ENCODE data around the gene CSNK1G1.
"Not testable (repeated sequence)": the region's sequence is repeated elsewhere in the genome, so short reads cannot be mapped to it uniquely, and the experiment has no call there.

CSNK1G1 gene

GRCh38 chr15:64386291-64386690, 30.3 kb upstream of the CSNK1G1 start:
- Histone ChIP-seq H3K79me2 (ENCODE audit: low read length) (peaks cover 21% of the 10 kb centered on the region), H3K4me1 (ENCODE audit: low read length) (peaks cover 4% of the 10 kb centered on the region; the same call in 1 of the 2 replicates), H4K20me1 (ENCODE audit: insufficient read depth, low read length) (no peaks in the 10 kb centered on the region), H3K4me3 (ENCODE audit: low read length) (no peak overlapping the region), H3K36me3 (replicated peaks; ENCODE audit: insufficient read depth, low read length) (no peaks in the 10 kb centered on the region), H3K27me3 (replicated peaks; ENCODE audit: insufficient read depth, low read length) (no peaks in the 10 kb centered on the region), H3K4me2 (ENCODE audit: low read depth, low read length) (no peak overlapping the region), H2AFZ (ENCODE audit: low read length) (no peak overlapping the region), H3K27ac (ENCODE audit: low read length) (no peak overlapping the region), H3K9ac (ENCODE audit: low read length) (no peak overlapping the region), H3F3A (ENCODE audit: insufficient read depth, low read length) (no peaks in the 10 kb centered on the region), H3K9me3 (replicated peaks; ENCODE audit: insufficient read depth, low read length) (no peaks in the 10 kb centered on the region), H3K9me2 (replicated peaks; ENCODE audit: insufficient read depth, low read length) (no peaks in the 10 kb centered on the region)
- TF ChIP-seq, protein P1, sequence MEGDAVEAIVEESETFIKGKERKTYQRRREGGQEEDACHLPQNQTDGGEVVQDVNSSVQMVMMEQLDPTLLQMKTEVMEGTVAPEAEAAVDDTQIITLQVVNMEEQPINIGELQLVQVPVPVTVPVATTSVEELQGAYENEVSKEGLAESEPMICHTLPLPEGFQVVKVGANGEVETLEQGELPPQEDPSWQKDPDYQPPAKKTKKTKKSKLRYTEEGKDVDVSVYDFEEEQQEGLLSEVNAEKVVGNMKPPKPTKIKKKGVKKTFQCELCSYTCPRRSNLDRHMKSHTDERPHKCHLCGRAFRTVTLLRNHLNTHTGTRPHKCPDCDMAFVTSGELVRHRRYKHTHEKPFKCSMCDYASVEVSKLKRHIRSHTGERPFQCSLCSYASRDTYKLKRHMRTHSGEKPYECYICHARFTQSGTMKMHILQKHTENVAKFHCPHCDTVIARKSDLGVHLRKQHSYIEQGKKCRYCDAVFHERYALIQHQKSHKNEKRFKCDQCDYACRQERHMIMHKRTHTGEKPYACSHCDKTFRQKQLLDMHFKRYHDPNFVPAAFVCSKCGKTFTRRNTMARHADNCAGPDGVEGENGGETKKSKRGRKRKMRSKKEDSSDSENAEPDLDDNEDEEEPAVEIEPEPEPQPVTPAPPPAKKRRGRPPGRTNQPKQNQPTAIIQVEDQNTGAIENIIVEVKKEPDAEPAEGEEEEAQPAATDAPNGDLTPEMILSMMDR (IDR thresholded peaks at IDR 0.05; ENCODE audit: low read length): no peak
- TF ChIP-seq EZH2phosphoT487 (IDR thresholded peaks at IDR 0.05; ENCODE audit: low read length): no peak
- no peak for TF ChIP-seq EZH2 (optimal IDR thresholded peaks at IDR 0.05; ENCODE audit: low read depth, low read length)
- DNase-seq: no peak

- Histone ChIP-seq H3K9me3 (replicated peaks; ENCODE audit: insufficient read depth, low read length) (no peaks in the 10 kb centered on the region), H3K4me3 (ENCODE audit: low read length) (no peak overlapping the region), H3K36me3 (replicated peaks; ENCODE audit: insufficient read depth, low read length) (no peaks in the 10 kb centered on the region), H4K20me1 (ENCODE audit: insufficient read depth, low read length) (no peaks in the 10 kb centered on the region), H3K9me2 (replicated peaks; ENCODE audit: insufficient read depth, low read length) (no peaks in the 10 kb centered on the region), H3K9ac (ENCODE audit: low read length) (no peak overlapping the region), H3K27me3 (replicated peaks; ENCODE audit: insufficient read depth, low read length) (no peaks in the 10 kb centered on the region), H3F3A (ENCODE audit: insufficient read depth, low read length) (0 out of 2 replicates have a peak, but pooled peaks cover 3% of the 10 kb centered on the region), H3K4me2 (ENCODE audit: low read depth, low read length) (no peak overlapping the region), H3K79me2 (ENCODE audit: low read length) (peaks cover 35% of the 10 kb centered on the region), H3K4me1 (ENCODE audit: low read length) (peaks cover 8% of the 10 kb centered on the region; the same call in 1 of the 2 replicates), H2AFZ (ENCODE audit: low read length) (no peak overlapping the region), H3K27ac (ENCODE audit: low read length) (no peak overlapping the region)
- DNase-seq: no peak
- TF ChIP-seq, protein P1 (IDR thresholded peaks at IDR 0.05; ENCODE audit: low read length): no peak
- TF ChIP-seq EZH2phosphoT487 (IDR thresholded peaks at IDR 0.05; ENCODE audit: low read length): no peak
- TF ChIP-seq EZH2 (optimal IDR thresholded peaks at IDR 0.05; ENCODE audit: low read depth, low read length): no peak
Measured at GRCh38 chr15:64383760-64384159, 27.8 kb upstream of the CSNK1G1 start.

DNA sequence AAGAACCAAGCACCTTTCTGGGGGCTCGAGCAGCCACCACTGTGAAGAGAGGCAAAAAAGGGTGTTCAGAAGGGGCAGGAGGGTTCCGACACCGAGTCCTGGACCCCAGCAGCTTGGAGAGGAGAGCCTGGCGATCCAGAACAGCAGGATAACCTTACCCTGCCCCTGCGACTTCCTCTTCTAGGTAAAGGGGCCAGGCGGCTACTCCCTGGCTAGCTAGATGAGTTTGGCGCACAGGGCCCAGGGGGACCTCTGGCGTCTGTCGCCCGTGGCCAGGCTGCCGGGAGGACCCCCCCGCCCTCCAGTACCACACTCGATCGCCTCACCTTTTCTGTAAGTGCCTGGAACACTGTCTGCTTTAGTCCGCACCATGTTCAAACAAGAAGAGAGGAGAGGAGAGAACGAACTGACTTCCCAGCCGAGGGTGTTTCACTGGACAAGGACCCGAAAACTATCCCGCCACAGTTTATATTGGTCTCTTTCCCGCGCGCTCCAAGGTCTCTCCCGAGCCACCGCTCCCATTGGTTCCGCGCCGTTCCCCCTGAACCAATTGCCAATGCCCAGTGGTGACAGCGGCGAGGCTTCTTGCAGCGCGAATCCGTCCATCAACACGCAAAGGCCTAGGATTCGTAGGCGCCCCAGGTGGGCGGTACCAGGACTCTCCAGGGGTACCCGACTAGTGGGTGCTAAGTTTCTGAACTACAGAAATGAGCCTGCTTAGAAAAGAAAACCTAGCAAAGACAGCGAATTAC, 25.2 kb upstream of the CSNK1G1 start, which contains the start of gene PCLAF:
TSS of gene PCLAF (minus strand) at position 442 of the 752 bp plus-strand sequence. CDS start at position 372, 70 bp downstream.
- Histone ChIP-seq H3K4me2 (ENCODE audit: low read depth, low read length) (peak within 1 kb of the TSS; percentile 77), H3K4me1 (ENCODE audit: low read length) (peaks cover 4% of the 10 kb centered on the region; the same call in 1 of the 2 replicates), H3K9me3 (replicated peaks; ENCODE audit: insufficient read depth, low read length) (no peaks in the 10 kb centered on the region), H3K4me3 (ENCODE audit: low read length) (peak within 1 kb of the TSS; percentile 84), H2AFZ (ENCODE audit: low read length) (peak within 1 kb of the TSS; percentile 79), H3K79me2 (ENCODE audit: low read length) (peaks cover 34% of the 10 kb centered on the region), H3K27me3 (replicated peaks; ENCODE audit: insufficient read depth, low read length) (no peaks in the 10 kb centered on the region), H3K9me2 (replicated peaks; ENCODE audit: insufficient read depth, low read length) (no peaks in the 10 kb centered on the region), H3K9ac (ENCODE audit: low read length) (peak within 1 kb of the TSS; percentile 73), H3F3A (ENCODE audit: insufficient read depth, low read length) (0 out of 2 replicates have a peak, but pooled peaks cover 3% of the 10 kb centered on the region), H3K36me3 (replicated peaks; ENCODE audit: insufficient read depth, low read length) (no peaks in the 10 kb centered on the region), H3K27ac (ENCODE audit: low read length) (no peak within 1 kb of the TSS), H4K20me1 (ENCODE audit: insufficient read depth, low read length) (no peaks in the 10 kb centered on the region)
- DNase-seq: peak; percentile 97
- TF ChIP-seq, protein P1 (IDR thresholded peaks at IDR 0.05; ENCODE audit: low read length): no peak
- TF ChIP-seq EZH2 (optimal IDR thresholded peaks at IDR 0.05; ENCODE audit: low read depth, low read length) (no peak), EZH2phosphoT487 (IDR thresholded peaks at IDR 0.05; ENCODE audit: low read length) (no peak)

- H3K36me3 ChIP-seq (replicated peaks; ENCODE audit: insufficient read depth, low read length); H4K20me1 ChIP-seq (ENCODE audit: insufficient read depth, low read length); H3F3A ChIP-seq (ENCODE audit: insufficient read depth, low read length); H3K9me2 ChIP-seq (replicated peaks; ENCODE audit: insufficient read depth, low read length); H3K4me1 ChIP-seq (ENCODE audit: low read length); H3K9me3 ChIP-seq (replicated peaks; ENCODE audit: insufficient read depth, low read length); H3K27ac ChIP-seq (ENCODE audit: low read length); H3K27me3 ChIP-seq (replicated peaks; ENCODE audit: insufficient read depth, low read length): not testable (repeated sequence)
- peak; percentile 8 for DNase-seq
- Histone ChIP-seq H3K9ac (ENCODE audit: low read length) (peak overlapping the region; percentile 73), H3K79me2 (ENCODE audit: low read length) (peaks cover 34% of the 10 kb centered on the region), H3K4me2 (ENCODE audit: low read depth, low read length) (peak overlapping the region; percentile 77), H2AFZ (ENCODE audit: low read length) (peak overlapping the region; percentile 79), H3K4me3 (ENCODE audit: low read length) (peak overlapping the region; percentile 84)
Measured at GRCh38 chr15:64380130-64380870, 24.3 kb upstream of the CSNK1G1 start.
